ENCODE results near the gene ZFAND2A. TPM values are rescaled to one million over a fixed set of nuclear protein-coding genes. Genes with fewer than 3 reads are reported as not detected.

The ZFAND2A gene
- polyA plus RNA-seq, 2 of the 4 experiments (the other 2 are of a cell fraction): 44.1 to 88.6 TPM

GRCh38 chr7:1188720-1189294 is 28.8 kb upstream of the ZFAND2A start:
- no peak for TF ChIP-seq RAD21 (conservative IDR thresholded peaks at IDR 0.05 in 1 of 2, IDR thresholded peaks at IDR 0.05 in 1 of 2)
- no peak for TF ChIP-seq USF2 (IDR thresholded peaks at IDR 0.05)
- TF ChIP-seq RFX5 (IDR thresholded peaks at IDR 0.05): no peak
- TF ChIP-seq BCL3 (IDR thresholded peaks at IDR 0.05): no peak
- WGBS (ENCODE audit: missing lambda C conversion rate): 67% methylated on average over 5 of the region's 6 CpGs
- Histone ChIP-seq H3K9me3 (no peaks in the 10 kb centered on the region), H3K4me2 (no peak overlapping the region), H3K4me1 (no peaks in the 10 kb centered on the region), H3K4me3 (no peak overlapping the region), H3K27ac (no peak overlapping the region)
- ChIA-PET CTCF (interaction anchor here (1.2 to 6.3 kb wide), 2 partner anchors 14 to 244 kb away, joined by 4 to 57 read pairs; no protein-coding TSS in a partner anchor), POLR2A (no interaction called here)
- no peak for ATAC-seq
- no peak for FAIRE-seq
- DNase-seq (ENCODE audit: low read depth in 1 of 2, low spot score in 1 of 2): no peak

GRCh38 chr7:1187127-1187526 is 27.1 kb upstream of the ZFAND2A start:
- 56% methylated on average over 11 of the region's 11 CpGs for WGBS (ENCODE audit: missing lambda C conversion rate)
- POLR2A ChIA-PET: no interaction called here
- ATAC-seq (no peak), FAIRE-seq (no peak), DNase-seq (ENCODE audit: low read depth in 1 of 2, low spot score in 1 of 2) (no peak)
- H3K27ac ChIP-seq: no peak overlapping the region
- CTCF ChIA-PET: interaction anchor here (1.4 to 6.3 kb wide), 3 partner anchors 13 to 194 kb away, joined by 4 to 57 read pairs (median 9); no protein-coding TSS in a partner anchor
- H3K4me1 ChIP-seq: no peaks in the 10 kb centered on the region
- no peak overlapping the region for H3K4me3 ChIP-seq
- TF ChIP-seq HES2 (IDR thresholded peaks at IDR 0.05): no peak
- no peak for TF ChIP-seq CHD2 (IDR thresholded peaks at IDR 0.05; ENCODE audit: low read length, partially characterized antibody)
- TF ChIP-seq EP300 (IDR thresholded peaks at IDR 0.05): no peak
- no peak for TF ChIP-seq MAZ (IDR thresholded peaks at IDR 0.05; ENCODE audit: borderline replicate concordance, low read depth, low read length)
- no peak for TF ChIP-seq ZFP36 (IDR thresholded peaks at IDR 0.05; ENCODE audit: borderline replicate concordance, partially characterized antibody)
- TF ChIP-seq CEBPB (IDR thresholded peaks at IDR 0.05): no peak
- TF ChIP-seq CTCF (IDR thresholded peaks at IDR 0.05): no peak
- no peak for TF ChIP-seq FOXS1 (CRISPR knock-in tag; IDR thresholded peaks at IDR 0.05)
- no peak for TF ChIP-seq BCL3 (IDR thresholded peaks at IDR 0.05)
- no peak for TF ChIP-seq PBX3 (IDR thresholded peaks at IDR 0.05)
- no peak for TF ChIP-seq HOXB5 (CRISPR knock-in tag; IDR thresholded peaks at IDR 0.05)
- TF ChIP-seq GATA3 (IDR thresholded peaks at IDR 0.05; ENCODE audit: borderline replicate concordance): no peak
- no peak for TF ChIP-seq MAX (IDR thresholded peaks at IDR 0.05)
- no peak for TF ChIP-seq RCOR1 (IDR thresholded peaks at IDR 0.05; ENCODE audit: low read depth, low read length)
- TF ChIP-seq RNF2 (IDR thresholded peaks at IDR 0.05; ENCODE audit: borderline replicate concordance, low read depth): no peak
- TF ChIP-seq ESRRA (IDR thresholded peaks at IDR 0.05; ENCODE audit: borderline replicate concordance, low read length): no peak
- no peak for TF ChIP-seq HOXA7 (CRISPR knock-in tag; IDR thresholded peaks at IDR 0.05)
- TF ChIP-seq RAD21 (conservative IDR thresholded peaks at IDR 0.05 in 1 of 2, IDR thresholded peaks at IDR 0.05 in 1 of 2): no peak
- TF ChIP-seq MYC (IDR thresholded peaks at IDR 0.05; ENCODE audit: borderline replicate concordance, low read length): no peak
- no peak for TF ChIP-seq HEYL (CRISPR knock-in tag; IDR thresholded peaks at IDR 0.05)
- no peak overlapping the region for H3K4me2 ChIP-seq
- H3K9me3 ChIP-seq: no peaks in the 10 kb centered on the region
